ENCODE data around the gene CYFIP1.
A peak's percentile ranks its signal among the peaks of the same experiment; 100 is the strongest.

The CYFIP1 gene

GRCh38 chr15:22903427-22903826, 76.7 kb downstream of the CYFIP1 start:
- no peak for TF ChIP-seq EZH2phosphoT487 (IDR thresholded peaks at IDR 0.05; ENCODE audit: low read depth)
- no peak for TF ChIP-seq CTCF (IDR thresholded peaks at IDR 0.05; ENCODE audit: low read depth, low read length)
- H4K20me1 ChIP-seq (ENCODE audit: insufficient read depth, low read length) = no peaks in the 10 kb centered on the region
- no peaks in the 10 kb centered on the region for H3K4me1 ChIP-seq (ENCODE audit: low read length)
- no peaks in the 10 kb centered on the region for H3K9me3 ChIP-seq (ENCODE audit: insufficient read depth, low read length)
- H3K9ac ChIP-seq (ENCODE audit: low read length) = no peak overlapping the region
- H3K27ac ChIP-seq (ENCODE audit: low read length) = no peak overlapping the region
- H3K4me3 ChIP-seq (ENCODE audit: low read length) = no peak overlapping the region
- H2AFZ ChIP-seq (ENCODE audit: low read depth, low read length) = no peak overlapping the region
- no peak overlapping the region for H3K4me2 ChIP-seq (ENCODE audit: low read length)
- no peaks in the 10 kb centered on the region for H3K27me3 ChIP-seq (ENCODE audit: low read depth, low read length)
- peaks cover 4% of the 10 kb centered on the region for H3K36me3 ChIP-seq (replicated peaks; ENCODE audit: low read depth, low read length)
- H3K79me2 ChIP-seq (ENCODE audit: low read length) = no peaks in the 10 kb centered on the region

GRCh38 chr15:22902981-22903380, 77.2 kb downstream of the CYFIP1 start:
- H3K36me3 ChIP-seq (replicated peaks; ENCODE audit: low read depth, low read length) = peaks cover 4% of the 10 kb centered on the region

GRCh38 chr15:22902578-22902977, 77.6 kb downstream of the CYFIP1 start:
- no peaks in the 10 kb centered on the region for H4K20me1 ChIP-seq (ENCODE audit: insufficient read depth, low read length)
- no peak overlapping the region for H3K4me2 ChIP-seq (ENCODE audit: low read length)
- no peaks in the 10 kb centered on the region for H3K4me1 ChIP-seq (ENCODE audit: low read length)

More at GRCh38 chr15:22902981-22903380, 77.2 kb downstream of the CYFIP1 start:
- Histone ChIP-seq H3K79me2 (ENCODE audit: low read length) (no peaks in the 10 kb centered on the region), H2AFZ (ENCODE audit: low read depth, low read length) (no peak overlapping the region), H3K4me2 (ENCODE audit: low read length) (no peak overlapping the region), H3K4me1 (ENCODE audit: low read length) (no peaks in the 10 kb centered on the region), H3K27ac (ENCODE audit: low read length) (no peak overlapping the region), H3K9me3 (ENCODE audit: insufficient read depth, low read length) (no peaks in the 10 kb centered on the region), H3K9ac (ENCODE audit: low read length) (no peak overlapping the region), H4K20me1 (ENCODE audit: insufficient read depth, low read length) (no peaks in the 10 kb centered on the region), H3K4me3 (ENCODE audit: low read length) (no peak overlapping the region), H3K27me3 (ENCODE audit: low read depth, low read length) (no peaks in the 10 kb centered on the region)
- no peak for TF ChIP-seq CTCF (IDR thresholded peaks at IDR 0.05; ENCODE audit: low read depth, low read length)
- TF ChIP-seq EZH2phosphoT487 (IDR thresholded peaks at IDR 0.05; ENCODE audit: low read depth) = no peak

GRCh38 chr15:22902046-22902445, 78.1 kb downstream of the CYFIP1 start:
- no peak overlapping the region for H3K4me3 ChIP-seq (ENCODE audit: low read length)
- H3K4me2 ChIP-seq (ENCODE audit: low read length) = no peak overlapping the region
- H3K27me3 ChIP-seq (ENCODE audit: low read depth, low read length) = no peaks in the 10 kb centered on the region
- TF ChIP-seq CTCF (IDR thresholded peaks at IDR 0.05; ENCODE audit: low read depth, low read length) (no peak), EZH2phosphoT487 (IDR thresholded peaks at IDR 0.05; ENCODE audit: low read depth) (no peak)
- no peaks in the 10 kb centered on the region for H3K9me3 ChIP-seq (ENCODE audit: insufficient read depth, low read length)
- no peaks in the 10 kb centered on the region for H4K20me1 ChIP-seq (ENCODE audit: insufficient read depth, low read length)
- peaks cover 4% of the 10 kb centered on the region for H3K36me3 ChIP-seq (replicated peaks; ENCODE audit: low read depth, low read length)
- no peak overlapping the region for H3K27ac ChIP-seq (ENCODE audit: low read length)
- no peaks in the 10 kb centered on the region for H3K4me1 ChIP-seq (ENCODE audit: low read length)
- no peak overlapping the region for H3K9ac ChIP-seq (ENCODE audit: low read length)
- H3K79me2 ChIP-seq (ENCODE audit: low read length) = no peaks in the 10 kb centered on the region
- no peak overlapping the region for H2AFZ ChIP-seq (ENCODE audit: low read depth, low read length)

More at GRCh38 chr15:22902578-22902977, 77.6 kb downstream of the CYFIP1 start:
- no peak overlapping the region for H3K9ac ChIP-seq (ENCODE audit: low read length)
- TF ChIP-seq EZH2phosphoT487 (IDR thresholded peaks at IDR 0.05; ENCODE audit: low read depth) = no peak
- TF ChIP-seq CTCF (IDR thresholded peaks at IDR 0.05; ENCODE audit: low read depth, low read length) = peak; percentile 33
- no peaks in the 10 kb centered on the region for H3K9me3 ChIP-seq (ENCODE audit: insufficient read depth, low read length)
- H3K4me3 ChIP-seq (ENCODE audit: low read length) = no peak overlapping the region
- peaks cover 4% of the 10 kb centered on the region for H3K36me3 ChIP-seq (replicated peaks; ENCODE audit: low read depth, low read length)
- H3K27ac ChIP-seq (ENCODE audit: low read length) = no peak overlapping the region
- no peaks in the 10 kb centered on the region for H3K27me3 ChIP-seq (ENCODE audit: low read depth, low read length)
- H3K79me2 ChIP-seq (ENCODE audit: low read length) = no peaks in the 10 kb centered on the region
- H2AFZ ChIP-seq (ENCODE audit: low read depth, low read length) = no peak overlapping the region
